SH-SY5Y (cell line): ENCODE measurements around the gene PNPLA7.

Experiments
- GATA2 ChIP-seq: IDR thresholded peaks from 2 replicates; pipeline ENCODE4 v1.6.1; 2011; ENCODE audit warnings: mild to moderate bottlenecking, low read depth, low read length
- GATA3 ChIP-seq: IDR thresholded peaks from 2 replicates; pipeline ENCODE4 v1.6.1; 2011; ENCODE audit warnings: low read depth, mild to moderate bottlenecking, low read length, moderate library complexity

DNA sequence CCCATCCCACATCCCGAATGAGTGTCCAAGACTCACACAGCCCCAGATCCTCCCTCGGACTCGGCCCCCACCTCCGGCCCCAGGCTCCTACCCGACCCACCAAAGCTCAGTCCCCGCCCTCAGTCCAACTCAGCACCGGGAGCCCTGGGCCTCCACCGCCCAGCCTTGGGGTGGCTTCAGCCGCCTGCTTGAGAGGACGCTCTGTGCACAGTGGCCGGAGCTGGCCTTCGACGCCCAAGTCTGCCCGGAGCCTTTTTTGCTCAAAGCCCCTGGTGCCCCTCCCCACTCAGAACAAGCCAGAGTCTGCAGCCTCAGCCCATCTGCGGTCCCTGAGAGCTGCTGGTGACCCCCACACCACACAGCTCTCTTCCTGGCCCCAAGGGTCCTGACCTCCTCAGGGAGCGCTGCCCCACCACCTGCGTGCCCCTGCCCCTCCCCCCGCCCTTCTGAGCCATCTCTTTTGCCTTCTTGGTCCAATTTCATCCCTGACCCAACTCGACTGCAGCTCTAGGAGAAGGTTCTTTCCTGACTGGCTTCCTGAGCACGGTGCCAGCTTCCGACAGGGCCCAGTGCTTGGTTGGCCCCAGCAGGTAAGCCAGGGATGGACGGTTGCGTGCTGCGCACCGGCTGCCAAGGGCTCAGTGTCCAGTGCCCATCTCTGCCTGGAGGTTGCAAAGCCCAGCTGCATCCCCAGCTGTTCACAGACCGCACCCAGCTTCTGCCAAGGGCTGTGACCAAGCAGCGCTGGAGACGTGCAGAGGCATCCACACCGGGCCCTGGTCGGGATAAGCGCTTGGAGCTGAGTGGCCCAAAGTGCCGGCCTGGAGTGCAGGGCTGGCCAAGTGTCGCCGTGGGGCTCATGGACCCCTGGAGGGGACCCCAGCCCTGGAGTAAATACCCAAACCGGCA, 63.4 kb downstream of the PNPLA7 start:
- TF ChIP-seq GATA3 = no peak
- no peak for TF ChIP-seq GATA2
